Left renal cortex interstitium (tissue), 4 donors: Measurements from ENCODE around the gene TSPO. TPM values are rescaled to one million over a fixed set of nuclear protein-coding genes. Genes with fewer than 3 reads are reported as not detected.
A peak's percentile ranks its signal among the peaks of the same experiment; 100 is the strongest.

ENCODE experiments used
- DNase-seq, 4 donors: peaks; one replicate each; pipeline ENCODE4 v3.0.0-alpha.2; 2013; ENCODE audit warnings: low read depth in 4 of 4, low spot score in 2 of 4, missing footprints in 1 of 4
- polyA plus RNA-seq, 4 donors: library from polyadenylated mRNA; unstranded; fragments of 120-200 nt; gene quantifications; one replicate each; pipeline ENCODE4 v1.2.1, GENCODE V29; 2013; ENCODE audit not compliant: insufficient read length in 4 of 4

The TSPO gene
- polyA plus RNA-seq, 4 donors, result 19.6 to 43.7 (median 29.7) TPM

DNA sequence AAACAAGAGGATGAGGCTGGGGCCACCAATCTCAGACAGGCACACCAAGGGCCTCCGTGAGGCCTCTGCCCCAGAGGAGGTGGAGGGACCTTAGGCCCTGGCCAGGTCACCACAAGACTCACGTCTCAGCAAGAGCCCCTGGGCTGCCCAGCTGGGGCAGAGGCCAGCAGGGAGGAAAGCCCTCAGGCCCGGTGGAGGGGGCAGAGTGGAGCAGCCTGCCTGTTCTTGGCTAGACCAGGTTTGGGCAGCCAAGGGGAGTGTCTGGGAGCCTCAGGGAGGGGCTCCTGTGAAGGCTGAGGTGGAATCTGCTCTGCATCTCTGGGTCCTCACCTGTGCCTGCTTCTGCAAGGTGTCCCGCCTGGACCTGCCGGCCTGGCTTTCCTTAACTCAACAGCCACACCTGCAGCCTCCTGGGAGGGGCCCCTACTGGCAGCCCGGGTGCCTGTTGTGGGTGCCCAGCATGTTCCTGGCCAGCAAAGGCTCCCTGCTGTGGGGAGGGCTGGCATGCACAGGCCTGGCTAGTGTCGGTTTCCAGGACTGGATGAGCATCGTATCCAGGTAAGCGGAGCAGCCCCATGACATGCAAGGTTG lies 23.7 kb downstream of the TSPO start:
- DNase-seq, result no peak

DNA sequence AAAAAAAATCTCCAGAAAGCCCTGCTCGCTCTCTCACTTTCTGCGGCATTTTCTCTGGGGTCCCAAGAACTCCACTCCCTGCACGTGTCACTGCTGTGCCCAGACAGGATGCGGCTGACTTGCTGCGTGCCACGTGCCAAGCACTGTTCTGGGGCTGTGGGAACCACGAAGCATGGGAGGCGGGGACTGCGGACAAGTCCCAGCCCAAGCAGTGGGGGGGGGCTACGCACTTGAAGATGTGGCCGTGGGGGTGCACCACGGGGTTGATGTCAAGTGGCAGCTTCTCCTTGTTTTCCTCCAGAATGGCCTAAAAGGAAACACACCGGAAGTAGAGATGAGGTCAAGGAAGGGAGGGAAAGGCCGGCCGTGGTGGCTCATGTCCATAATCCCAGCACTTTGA lies 24.7 kb downstream of the TSPO start:
- DNase-seq, result no peak

DNA sequence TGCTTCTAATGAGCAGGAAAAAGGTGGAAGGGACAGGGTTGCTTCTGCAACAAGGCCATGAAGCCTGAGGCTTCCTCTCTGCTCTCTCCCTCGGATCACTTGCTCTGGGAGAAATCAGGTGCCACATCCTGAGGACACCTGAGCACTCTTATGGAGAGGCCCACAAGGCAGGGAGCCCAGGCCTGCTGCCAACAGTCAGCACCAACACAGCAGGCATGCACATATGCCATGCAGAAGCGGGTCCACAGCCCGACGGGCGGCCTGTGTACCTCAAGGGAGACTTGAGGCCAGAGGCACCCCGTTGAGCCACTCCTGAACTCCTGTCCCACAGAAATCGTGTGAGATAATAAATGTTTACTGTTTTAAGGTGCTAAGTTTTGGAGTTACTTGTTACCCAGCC lies 26.1 kb downstream of the TSPO start:
- DNase-seq, result no peak

DNA sequence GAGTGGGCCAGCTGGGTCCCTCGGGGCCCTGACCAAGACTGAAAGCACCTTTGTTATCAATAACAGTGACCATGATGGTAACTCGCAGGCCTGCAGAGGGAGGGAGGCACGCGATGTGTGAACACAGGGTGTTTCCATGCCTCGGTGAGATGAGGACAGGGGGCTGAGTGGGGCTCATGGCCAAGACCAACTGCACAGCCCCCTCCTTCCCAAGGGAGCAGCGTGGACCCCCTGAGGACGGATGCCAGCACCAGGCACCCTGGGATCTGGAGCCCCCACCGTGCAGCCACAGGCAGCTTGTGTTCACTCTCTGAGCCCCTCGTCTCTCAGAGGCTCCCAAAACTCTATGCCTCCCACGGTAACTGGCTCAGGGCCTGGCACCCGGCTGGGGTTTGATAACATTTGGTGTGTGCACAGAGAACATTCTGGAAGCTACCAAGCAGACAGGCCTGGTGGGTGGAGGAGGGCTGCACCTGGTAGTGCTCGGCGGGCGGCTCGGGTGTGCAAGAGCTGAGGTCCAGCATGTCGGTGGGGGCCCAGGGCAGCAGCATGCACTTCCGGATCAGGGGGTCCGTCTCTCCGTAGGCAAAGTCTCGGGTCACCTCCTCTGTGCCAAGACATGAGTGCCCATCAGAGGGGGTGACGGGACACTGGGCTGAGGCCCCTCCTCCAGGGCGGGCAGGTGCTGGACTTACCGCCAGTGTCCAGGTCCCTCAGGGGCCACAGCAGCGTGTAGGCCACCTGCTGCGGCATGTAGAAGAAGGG lies 28.0 kb downstream of the TSPO start:
- no peak for DNase-seq

DNA sequence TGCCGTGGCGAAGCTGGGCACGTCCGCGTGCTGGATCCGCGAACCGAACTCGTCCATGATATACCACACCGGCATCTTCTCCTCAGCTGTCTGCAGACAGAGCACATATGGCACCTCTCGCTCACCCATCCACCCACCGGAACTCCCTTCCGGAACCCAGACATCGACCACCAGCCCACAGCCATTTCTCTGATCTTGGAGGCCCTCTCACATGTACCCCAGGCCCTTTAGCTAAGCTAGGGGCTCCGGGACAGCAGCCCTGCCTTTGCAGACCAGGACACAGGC lies 28.5 kb downstream of the TSPO start:
- no peak for DNase-seq

DNA sequence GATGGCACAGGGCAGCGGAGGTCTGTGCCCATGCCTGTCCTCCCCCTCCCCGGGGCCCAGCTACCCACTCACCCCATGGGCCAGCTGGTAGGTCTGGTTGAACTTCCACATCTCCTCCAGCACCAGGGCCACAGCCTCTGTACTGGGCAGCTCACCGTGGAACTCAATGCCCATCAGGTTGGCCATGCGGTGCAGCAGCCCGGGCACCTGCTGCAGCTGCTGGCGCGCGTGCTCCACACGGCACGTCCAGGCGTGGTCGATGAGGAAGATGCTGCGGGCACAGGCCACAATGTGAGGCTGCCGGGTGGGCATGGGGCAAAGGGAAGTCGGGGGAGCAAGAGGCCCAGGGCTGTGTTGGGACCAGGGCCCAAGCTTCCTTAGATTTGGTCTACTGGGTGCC lies 29.3 kb downstream of the TSPO start:
- no peak for DNase-seq

DNA sequence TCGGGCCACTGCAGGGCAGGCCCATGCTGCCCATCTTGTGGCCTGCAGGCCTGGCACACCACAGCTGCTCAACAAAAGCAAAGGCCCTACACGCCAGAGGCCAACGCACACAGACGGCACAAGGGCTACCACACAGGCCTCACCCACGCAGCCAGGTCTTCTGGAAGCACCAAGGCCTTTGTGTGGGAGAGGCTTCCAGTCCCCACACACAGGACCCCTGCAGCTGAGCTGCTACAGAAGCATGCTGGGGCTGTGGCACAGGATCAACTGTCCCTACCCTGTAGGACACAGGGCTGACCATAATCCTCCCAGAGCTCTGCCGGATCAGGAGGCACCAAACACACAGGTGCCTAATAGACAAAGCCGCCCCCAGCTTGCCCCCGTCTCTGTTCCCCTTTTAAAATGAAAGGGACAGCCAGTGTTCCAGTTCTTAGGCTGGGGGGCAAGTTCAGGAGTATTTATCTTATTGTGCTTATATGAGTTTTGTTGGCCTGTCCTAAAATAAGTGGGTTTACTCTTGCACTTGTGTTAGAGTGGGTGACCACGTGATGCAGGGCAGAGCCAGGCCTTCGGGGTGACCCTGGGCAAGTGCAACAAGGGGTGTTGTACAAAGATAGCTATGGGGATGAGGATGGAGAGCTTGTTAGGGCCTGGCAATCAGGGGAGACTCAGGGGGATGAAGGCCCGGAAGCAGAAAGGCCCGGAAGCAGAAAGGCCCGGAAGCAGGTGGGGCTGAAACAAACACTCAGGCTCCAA lies 30.1 kb downstream of the TSPO start:
- no peak for DNase-seq

DNA sequence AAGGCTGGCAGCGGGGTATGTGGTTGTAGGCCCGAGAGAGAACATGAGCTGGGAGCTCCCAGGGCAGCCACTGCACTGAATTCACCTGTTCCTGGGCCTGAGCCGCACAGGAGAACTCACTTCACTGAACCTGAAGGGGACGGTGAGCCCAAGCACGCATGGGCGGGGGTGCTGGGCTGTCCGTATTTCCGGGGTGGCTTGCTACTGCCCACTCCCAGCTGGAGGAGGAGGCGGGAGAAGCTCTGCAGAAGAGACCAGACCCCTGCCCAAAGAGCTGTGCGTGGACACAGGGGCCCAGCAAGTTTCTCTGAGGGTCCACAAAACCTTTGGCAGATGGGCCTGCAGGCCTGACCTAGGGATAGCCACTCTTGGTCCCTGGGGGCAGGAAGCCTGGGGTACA lies 30.8 kb downstream of the TSPO start:
- DNase-seq, result no peak

DNA sequence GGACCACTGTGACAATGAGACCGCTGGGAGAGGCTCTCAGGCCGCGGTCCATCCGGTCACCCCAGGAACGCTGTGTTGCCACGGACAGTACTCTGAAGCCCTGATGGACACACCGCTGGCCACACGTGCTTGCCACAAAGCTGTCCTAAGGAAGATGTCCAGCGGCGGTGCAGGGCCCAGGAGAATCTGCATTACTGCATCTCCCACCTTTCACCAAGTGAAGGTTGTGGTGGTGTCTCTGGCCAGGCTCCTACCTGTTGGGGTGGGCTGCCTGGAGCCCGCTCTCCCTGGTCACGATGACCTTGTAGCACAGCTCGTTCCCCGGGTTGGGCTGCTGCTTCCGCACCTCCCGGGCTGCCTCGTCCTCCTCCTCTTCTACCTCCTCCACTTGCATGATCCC lies 31.4 kb downstream of the TSPO start:
- DNase-seq, result no peak

DNA sequence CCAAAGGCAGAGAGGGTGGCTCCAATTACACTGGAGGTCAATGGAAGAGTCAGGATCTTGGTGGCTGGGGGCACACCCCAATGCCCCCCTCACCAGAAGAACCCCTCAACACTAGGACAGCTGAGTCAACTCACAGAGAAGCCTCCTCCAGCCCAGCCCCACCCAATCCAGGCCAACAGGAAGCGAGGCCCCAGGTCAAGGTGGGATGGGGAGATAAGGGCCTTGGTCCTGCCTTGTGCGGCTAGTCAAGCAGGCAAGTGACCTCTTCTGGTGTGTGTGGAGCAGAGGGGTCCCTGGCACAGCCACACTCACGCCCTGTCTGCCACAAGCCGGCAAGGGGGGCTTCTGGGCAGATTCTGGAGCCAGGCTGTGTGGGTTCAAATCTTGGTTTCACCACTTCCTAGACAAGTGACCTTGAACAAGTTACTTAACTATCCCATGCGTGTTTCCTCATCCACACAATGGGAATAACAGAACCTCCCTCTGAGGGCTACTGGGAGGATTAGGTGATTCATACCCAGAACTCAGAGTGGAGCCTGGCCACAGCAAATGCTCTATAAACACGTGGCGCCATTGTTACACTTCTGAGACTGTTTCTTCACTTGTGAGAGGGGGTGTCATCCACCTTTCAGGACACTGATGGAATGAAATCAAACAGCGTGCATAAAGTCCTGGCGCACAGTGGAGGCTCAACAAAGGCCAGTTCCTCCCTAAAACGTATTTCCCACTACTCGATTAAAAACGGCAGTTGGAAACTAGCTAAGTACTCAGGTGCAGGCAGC lies 32.3 kb downstream of the TSPO start:
- DNase-seq, result no peak

DNA sequence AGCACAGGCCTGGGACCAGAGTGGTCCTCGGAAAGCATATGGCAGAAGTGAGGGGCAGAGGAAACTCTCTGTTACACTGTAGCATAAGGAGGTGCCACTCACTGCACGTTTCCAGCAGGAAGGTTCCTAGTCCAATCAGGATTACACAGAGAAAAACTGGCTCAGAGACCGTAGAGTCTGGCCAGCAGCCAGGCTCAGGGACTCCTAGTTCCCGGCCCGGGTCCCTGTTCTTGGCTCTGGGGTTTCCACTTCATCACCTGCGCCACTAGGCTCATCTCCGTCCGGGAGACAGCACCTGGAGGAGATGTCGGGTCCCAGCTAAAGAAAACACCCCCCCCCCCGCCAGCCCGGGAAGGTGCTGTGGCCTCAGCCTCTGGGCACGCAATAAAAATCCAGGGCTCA lies 34.5 kb downstream of the TSPO start:
- no peak for DNase-seq

DNA sequence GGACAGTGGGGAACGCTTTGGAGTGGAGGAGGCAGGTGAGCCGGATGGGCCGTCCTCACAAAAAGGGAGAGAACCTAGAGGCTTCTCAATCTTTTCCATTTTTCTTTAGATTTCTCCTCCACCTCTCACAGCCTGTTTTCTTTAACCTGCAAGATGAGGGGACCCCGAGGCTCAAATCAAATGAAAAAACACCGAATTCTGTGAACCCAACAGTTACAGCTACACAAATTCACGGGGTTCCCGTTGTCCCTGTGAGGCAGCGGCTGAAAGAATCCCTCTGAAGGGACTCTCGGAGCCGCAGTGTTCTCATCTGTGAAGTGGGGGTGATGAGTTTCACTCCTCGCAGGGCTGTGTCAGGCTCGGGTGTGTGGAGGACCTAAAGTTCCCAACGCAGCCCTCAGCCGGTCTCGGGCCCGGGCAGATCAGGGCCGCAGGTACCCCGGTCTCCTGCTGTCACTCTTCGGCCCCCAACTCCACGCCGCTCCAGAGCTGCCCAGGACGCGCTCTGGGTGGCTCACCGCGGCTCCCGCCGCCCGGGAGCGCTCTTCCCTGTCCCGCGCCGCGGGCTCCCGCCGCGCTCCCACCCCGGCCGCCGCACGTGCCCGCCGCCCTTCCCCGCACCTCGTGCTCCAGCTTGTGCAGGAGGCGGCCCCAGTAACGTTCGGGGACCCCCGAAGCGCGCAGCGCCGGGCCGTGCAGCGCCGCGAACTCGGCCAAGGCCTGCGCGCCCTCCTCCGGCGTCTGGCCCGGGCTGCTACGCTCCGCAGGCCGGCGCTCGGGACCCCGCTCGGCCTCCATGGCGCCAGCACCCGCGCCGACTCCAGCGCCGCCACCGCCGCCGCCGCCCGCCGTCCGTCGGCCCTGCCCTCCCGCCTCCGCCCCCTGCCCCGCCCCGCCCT lies 35.2 kb downstream of the TSPO start, which contains the start of gene TTLL12:
Gene TTLL12 (minus strand): TSS at position 863 of the 899 bp plus-strand sequence. CDS start 65 bp downstream, at position 798.
- DNase-seq, result no peak

DNA sequence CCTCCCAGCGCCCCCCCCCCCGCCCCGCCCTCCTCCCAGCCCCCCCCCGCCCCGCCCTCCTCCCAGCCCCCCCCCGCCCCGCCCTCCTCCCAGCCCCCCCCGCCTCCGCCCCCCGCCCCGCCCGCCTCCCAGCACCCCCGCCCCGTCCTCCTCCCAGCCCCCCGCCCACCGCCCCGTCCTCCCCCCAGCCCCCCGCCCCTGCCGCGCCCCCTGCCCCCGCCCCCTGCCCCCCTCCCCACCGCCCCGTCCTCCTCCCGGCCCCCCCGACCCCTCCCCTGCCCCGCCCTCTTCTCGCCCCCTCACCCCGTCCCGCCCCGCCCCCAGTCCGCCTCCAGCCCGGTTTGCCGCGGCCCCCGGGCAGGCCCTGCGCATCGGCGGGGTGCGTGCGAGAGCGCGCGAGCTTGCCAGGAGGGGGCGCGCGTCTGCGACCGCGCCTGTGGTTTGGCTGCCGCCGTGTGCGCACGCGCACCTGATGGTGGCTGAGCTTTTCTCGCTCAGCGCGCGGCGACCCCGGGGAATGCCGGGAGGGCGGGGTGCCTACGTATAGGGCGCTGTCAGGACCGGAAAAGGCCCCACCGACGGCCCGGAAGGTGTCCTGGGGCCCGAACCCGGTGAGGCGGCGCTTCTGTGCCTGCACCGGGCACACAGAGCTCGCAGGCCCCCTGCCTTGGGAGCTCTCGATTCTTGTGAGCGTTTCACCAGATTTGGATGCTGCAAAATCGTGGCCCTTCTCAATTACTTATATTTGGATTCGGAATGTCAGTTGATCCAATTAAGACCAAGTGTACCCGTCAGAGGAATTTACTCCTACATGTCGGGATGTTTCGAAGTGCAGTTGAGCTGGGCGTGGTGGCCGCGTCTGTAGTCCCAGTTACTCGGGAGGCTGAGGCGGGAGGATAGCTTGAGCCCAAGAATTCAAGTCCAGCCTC lies 36.1 kb downstream of the TSPO start:
- peak; percentile 75 to 95 (median 90) for DNase-seq

DNA sequence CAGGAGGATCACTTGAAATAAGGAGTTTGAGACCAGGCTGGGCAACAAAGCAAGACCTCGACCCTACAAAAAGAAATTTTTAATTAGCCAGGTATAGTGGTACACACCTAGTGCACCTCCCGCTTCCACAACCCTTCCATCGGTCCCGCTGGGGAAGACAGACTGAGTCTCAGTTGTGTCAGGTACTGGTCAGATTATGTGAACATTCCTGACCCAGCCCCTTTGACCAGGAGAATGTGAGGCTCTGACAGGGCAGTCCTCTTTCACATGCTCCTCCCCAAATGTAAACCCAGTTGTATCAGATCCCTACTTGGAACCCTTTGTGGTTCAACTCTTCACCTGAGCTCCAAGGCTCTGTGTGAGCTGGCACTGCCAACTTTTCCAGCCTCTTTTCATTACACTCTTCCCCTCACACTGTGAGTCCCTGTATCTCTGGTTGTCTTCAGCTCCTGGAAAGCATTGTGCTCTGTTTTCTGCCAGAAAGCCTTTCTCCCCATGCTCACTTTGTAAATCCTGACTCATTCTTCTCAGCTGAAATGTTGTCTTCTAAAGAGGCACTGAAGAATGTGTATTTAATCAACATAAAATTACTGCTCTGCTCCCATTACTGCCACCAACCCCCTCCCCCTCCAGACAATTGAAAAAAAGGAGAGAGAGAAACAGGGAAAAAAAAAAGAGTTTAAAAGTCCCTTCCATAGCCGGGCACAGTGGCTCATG lies 37.6 kb downstream of the TSPO start:
- DNase-seq, result no peak

DNA sequence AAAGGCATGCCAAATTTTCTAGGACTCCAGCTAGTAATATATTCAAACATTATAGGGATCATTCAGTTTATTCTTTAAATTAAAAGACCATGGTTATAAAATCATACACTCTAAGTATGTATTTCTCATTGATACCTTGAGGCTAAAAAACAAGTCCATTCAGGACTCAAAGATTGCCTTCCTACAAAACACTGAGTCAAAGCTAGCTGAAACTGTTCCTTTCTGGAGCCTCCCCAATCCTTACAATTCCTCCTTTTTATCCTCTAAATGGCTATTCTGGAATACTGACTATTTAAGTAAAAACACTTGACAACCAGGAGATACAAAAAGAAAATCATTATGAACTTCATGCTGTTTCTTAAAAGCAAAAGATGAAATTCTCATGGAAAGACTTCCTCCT lies 40.5 kb downstream of the TSPO start:
- DNase-seq, result no peak

DNA sequence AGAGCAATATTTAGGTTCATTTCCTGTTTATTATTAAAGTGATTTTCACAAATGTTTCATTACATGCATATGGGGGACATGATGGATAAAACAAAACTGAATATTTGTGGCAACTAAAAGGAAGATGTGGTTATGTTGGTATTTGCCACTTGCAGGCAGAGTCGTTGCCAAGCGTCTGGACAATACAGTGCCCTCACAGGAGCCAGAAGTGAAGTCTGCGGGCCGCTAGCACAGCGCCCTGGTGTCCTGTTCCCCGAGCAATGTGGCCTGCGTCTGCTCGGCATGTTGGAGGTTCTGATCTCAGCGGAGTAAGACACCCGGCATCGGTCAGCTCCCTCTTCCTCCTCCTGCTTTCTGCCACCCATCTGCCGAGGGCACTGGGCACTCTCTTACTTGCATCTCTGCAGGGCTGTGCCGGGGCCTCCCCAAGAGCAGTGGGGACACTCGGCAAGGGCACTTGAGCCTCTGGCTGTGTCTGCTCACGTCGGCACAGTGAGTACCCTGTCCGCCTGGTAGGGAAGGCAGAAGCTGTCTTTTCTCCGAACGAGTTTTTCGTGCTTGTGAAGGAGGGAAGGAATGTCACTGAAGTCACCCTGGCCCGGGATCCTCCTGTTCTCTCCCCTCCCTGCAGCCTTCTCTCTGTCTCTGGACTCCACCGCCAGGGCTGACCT lies 46.0 kb downstream of the TSPO start:
- DNase-seq, result no peak

DNA sequence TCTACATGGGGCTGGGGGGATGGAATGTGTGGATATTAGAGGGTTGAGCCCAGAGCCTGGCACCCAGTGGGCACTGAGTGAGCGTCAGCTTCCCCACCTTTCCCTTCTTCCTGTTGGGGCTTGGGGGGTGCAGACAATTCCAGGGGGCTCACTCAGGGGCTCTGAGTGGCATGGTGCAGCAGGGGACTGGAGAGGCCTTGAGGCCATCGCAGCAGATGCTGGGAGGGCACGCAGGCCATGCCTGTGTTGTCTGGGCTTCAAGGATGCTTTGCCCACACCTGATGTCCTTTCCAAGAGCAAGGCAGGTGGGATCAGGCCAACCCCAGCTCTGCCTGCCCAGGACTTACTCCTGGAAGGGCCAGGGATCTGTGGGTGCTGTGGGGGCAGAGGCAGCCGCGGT lies 46.8 kb downstream of the TSPO start:
- DNase-seq, result no peak

DNA sequence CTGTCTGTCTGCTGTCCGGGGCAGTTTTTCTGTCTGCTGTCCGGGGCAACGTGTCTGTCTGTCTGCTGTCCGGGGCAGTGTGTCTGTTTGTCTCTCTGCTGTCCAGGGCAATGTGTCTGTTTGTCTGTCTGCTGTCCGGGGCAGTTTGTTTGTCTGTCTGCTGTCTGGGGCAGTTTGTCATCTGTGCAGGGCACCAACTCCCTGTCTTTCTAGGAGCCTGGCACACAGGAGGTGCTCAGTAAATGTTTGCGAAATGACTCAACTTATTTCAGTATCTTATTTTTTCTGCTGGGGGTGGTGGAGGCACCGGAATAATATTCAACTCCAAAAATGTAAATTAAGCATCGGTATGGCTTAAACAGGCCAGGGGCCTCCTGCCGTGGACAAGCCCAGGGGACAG lies 47.6 kb downstream of the TSPO start:
- DNase-seq, result no peak
